Duodenal mucosa (tissue), 2 donors: ENCODE measurements around the gene RAB3IL1.

ENCODE experiments used
- H3K27ac ChIP-seq: one replicate; pipeline ENCODE4 v1.7.0; 2013; ENCODE audit warnings: low read depth, low read length
- H3K27me3 ChIP-seq, 2 donors: one replicate each; pipeline ENCODE4 v1.7.0; 2013; ENCODE audit warnings: low read length in 2 of 2, control low read depth in 1 of 2; ENCODE audit not compliant: insufficient read depth in 2 of 2, control insufficient read depth in 1 of 2
- H3K36me3 ChIP-seq, 2 donors: one replicate each; pipeline ENCODE4 v1.7.0; 2013; ENCODE audit warnings: low read length in 2 of 2, control low read depth in 1 of 2; ENCODE audit not compliant: insufficient read depth in 2 of 2, control insufficient read depth in 1 of 2
- H3K4me1 ChIP-seq, 2 donors: one replicate each; pipeline ENCODE4 v1.7.0; 2013; ENCODE audit warnings: low read length in 2 of 2, control low read depth in 1 of 2; ENCODE audit not compliant: insufficient read depth in 2 of 2, control insufficient read depth in 1 of 2
- H3K4me3 ChIP-seq, 2 donors: one replicate each; pipeline ENCODE4 v1.7.0; 2013; ENCODE audit warnings: low read length in 2 of 2, low read depth in 1 of 2
- H3K9ac ChIP-seq, 2 donors: one replicate each; pipeline ENCODE4 v1.7.0; 2013; ENCODE audit warnings: low read length in 2 of 2, low read depth in 1 of 2
- H3K9me3 ChIP-seq, 2 donors: one replicate each; pipeline ENCODE4 v1.7.0; 2013; ENCODE audit warnings: low read length in 2 of 2, control low read depth in 1 of 2; ENCODE audit not compliant: control insufficient read depth in 1 of 2

Gene RAB3IL1

GRCh38 chr11:61896665-61897386 is 20.5 kb downstream of the RAB3IL1 start:
- no peak overlapping the region for H3K4me3 ChIP-seq
- H3K4me1 ChIP-seq = peaks cover 0 to 5% of the 10 kb centered on the region in 2 donors
- no peaks in the 10 kb centered on the region for H3K9me3 ChIP-seq
- H3K27me3 ChIP-seq = no peaks in the 10 kb centered on the region
- H3K27ac ChIP-seq = no peak overlapping the region
- no peak overlapping the region for H3K9ac ChIP-seq
- no peaks in the 10 kb centered on the region for H3K36me3 ChIP-seq

- no peak overlapping the region for H3K4me3 ChIP-seq
- no peaks in the 10 kb centered on the region for H3K27me3 ChIP-seq
- H3K9ac ChIP-seq = no peak overlapping the region
- no peaks in the 10 kb centered on the region for H3K9me3 ChIP-seq
- H3K36me3 ChIP-seq = no peaks in the 10 kb centered on the region
- peaks cover 0 to 10% of the 10 kb centered on the region in 2 donors for H3K4me1 ChIP-seq
- H3K27ac ChIP-seq = no peak overlapping the region
Observed at GRCh38 chr11:61895718-61896059, 21.7 kb downstream of the RAB3IL1 start.

- Histone ChIP-seq H3K27me3 (no peaks in the 10 kb centered on the region), H3K36me3 (no peaks in the 10 kb centered on the region), H3K9ac (no peak overlapping the region), H3K27ac (no peak overlapping the region), H3K9me3 (no peaks in the 10 kb centered on the region), H3K4me3 (no peak overlapping the region), H3K4me1 (peaks cover 0 to 15% of the 10 kb centered on the region in 2 donors)
Observed at GRCh38 chr11:61895046-61895717, 22.2 kb downstream of the RAB3IL1 start.

GRCh38 chr11:61893981-61894380 is 23.4 kb downstream of the RAB3IL1 start:
- H3K4me1 ChIP-seq = peaks cover 0 to 17% of the 10 kb centered on the region in 2 donors
- no peaks in the 10 kb centered on the region for H3K9me3 ChIP-seq
- H3K27me3 ChIP-seq = no peaks in the 10 kb centered on the region
- no peak overlapping the region for H3K9ac ChIP-seq
- no peak overlapping the region for H3K27ac ChIP-seq
- no peaks in the 10 kb centered on the region for H3K36me3 ChIP-seq
- no peak overlapping the region for H3K4me3 ChIP-seq

- Histone ChIP-seq H3K27me3 (no peaks in the 10 kb centered on the region), H3K9me3 (no peaks in the 10 kb centered on the region), H3K9ac (peak overlapping the region in 1 of 2 donors; percentile 25), H3K4me3 (peak overlapping the region; percentile 50 to 61), H3K27ac (no peak overlapping the region), H3K4me1 (peaks cover 0 to 14% of the 10 kb centered on the region in 2 donors), H3K36me3 (no peaks in the 10 kb centered on the region)
Observed at GRCh38 chr11:61892085-61892370, 25.3 kb downstream of the RAB3IL1 start.

DNA sequence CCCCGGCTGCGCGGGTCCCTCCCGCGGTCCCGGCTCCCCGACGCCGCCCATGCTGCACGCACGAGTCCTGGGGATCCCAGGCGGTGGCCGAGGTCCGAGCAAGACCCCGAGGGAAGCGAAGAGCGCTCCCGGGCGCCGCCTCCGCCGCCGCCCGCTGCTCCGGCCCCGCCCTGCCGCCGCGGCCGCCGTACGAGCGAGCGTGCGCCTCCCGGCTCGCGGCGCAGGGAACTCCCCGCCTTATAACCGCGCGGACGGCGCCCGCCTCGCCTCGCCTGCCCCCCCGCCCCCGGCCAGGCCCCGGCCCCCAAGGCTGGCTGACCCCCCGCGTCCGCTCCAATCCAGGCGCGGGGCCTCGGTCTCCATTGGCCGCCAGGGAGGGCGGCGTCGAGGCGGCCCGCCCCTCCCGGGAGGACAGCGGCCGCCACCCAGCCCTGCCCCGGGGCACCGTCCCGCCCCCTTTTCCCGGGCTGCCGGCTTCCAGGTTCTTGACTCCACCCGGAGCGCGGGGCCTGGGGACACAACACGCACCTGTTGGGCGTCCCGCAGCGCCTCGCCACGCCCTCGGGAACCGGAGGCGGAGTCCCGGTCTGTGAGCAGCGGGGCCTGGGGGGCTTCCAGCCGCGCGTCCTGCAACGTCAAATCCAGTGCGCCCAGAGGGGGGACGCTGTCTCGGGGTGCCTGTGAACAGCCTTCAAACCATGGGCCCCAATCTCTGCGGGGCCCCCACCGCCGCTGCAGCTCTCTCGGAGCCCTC is 25.9 kb downstream of the RAB3IL1 start, which contains the start of gene FADS3:
TSS of gene FADS3 (minus strand) at position 215 of the 754 bp plus-strand sequence. CDS start at position 51, 164 bp downstream.
- H3K4me3 ChIP-seq = peak within 1 kb of the TSS; percentile 66 to 84
- peaks cover 0 to 14% of the 10 kb centered on the region in 2 donors for H3K4me1 ChIP-seq

GRCh38 chr11:61890529-61891330 is 26.6 kb downstream of the RAB3IL1 start:
- no peaks in the 10 kb centered on the region for H3K27me3 ChIP-seq
- peaks cover 0 to 14% of the 10 kb centered on the region in 2 donors for H3K4me1 ChIP-seq
- peak overlapping the region; percentile 35 to 61 for H3K9ac ChIP-seq
- H3K36me3 ChIP-seq = no peaks in the 10 kb centered on the region
- H3K27ac ChIP-seq = peak overlapping the region; percentile 10
- H3K4me3 ChIP-seq = peak overlapping the region; percentile 66 to 84
- no peaks in the 10 kb centered on the region for H3K9me3 ChIP-seq

More for the DNA sequence above, 25.9 kb downstream of the RAB3IL1 start, which contains the start of gene FADS3:
- H3K36me3 ChIP-seq = no peaks in the 10 kb centered on the region
- H3K9ac ChIP-seq = peak within 1 kb of the TSS; percentile 35 to 61
- no peaks in the 10 kb centered on the region for H3K9me3 ChIP-seq
- no peaks in the 10 kb centered on the region for H3K27me3 ChIP-seq
- H3K27ac ChIP-seq = peak within 1 kb of the TSS; percentile 10

GRCh38 chr11:61889831-61890230 is 27.5 kb downstream of the RAB3IL1 start:
- H3K27ac ChIP-seq = no peak overlapping the region
- peaks cover 0 to 14% of the 10 kb centered on the region in 2 donors for H3K4me1 ChIP-seq
- H3K4me3 ChIP-seq = no peak overlapping the region
- no peaks in the 10 kb centered on the region for H3K36me3 ChIP-seq
- H3K9ac ChIP-seq = no peak overlapping the region
- H3K27me3 ChIP-seq = no peaks in the 10 kb centered on the region
- no peaks in the 10 kb centered on the region for H3K9me3 ChIP-seq

- Histone ChIP-seq H3K4me3 (no peak overlapping the region), H3K4me1 (peaks cover 0 to 14% of the 10 kb centered on the region in 2 donors), H3K9me3 (no peaks in the 10 kb centered on the region), H3K27ac (no peak overlapping the region), H3K9ac (no peak overlapping the region), H3K36me3 (no peaks in the 10 kb centered on the region), H3K27me3 (no peaks in the 10 kb centered on the region)
Observed at GRCh38 chr11:61888590-61888989, 28.8 kb downstream of the RAB3IL1 start.
